GM18868 (cell line): ENCODE results near the gene BOD1L1.

Experiments used
- ATAC-seq: cut with Tn5 transposase; IDR thresholded peaks from one replicate; pipeline ENCODE4 v1.9.1; 2021; ENCODE audit warnings: mild to moderate bottlenecking, moderate library complexity; ENCODE audit not compliant: unreplicated experiment

Gene BOD1L1

DNA sequence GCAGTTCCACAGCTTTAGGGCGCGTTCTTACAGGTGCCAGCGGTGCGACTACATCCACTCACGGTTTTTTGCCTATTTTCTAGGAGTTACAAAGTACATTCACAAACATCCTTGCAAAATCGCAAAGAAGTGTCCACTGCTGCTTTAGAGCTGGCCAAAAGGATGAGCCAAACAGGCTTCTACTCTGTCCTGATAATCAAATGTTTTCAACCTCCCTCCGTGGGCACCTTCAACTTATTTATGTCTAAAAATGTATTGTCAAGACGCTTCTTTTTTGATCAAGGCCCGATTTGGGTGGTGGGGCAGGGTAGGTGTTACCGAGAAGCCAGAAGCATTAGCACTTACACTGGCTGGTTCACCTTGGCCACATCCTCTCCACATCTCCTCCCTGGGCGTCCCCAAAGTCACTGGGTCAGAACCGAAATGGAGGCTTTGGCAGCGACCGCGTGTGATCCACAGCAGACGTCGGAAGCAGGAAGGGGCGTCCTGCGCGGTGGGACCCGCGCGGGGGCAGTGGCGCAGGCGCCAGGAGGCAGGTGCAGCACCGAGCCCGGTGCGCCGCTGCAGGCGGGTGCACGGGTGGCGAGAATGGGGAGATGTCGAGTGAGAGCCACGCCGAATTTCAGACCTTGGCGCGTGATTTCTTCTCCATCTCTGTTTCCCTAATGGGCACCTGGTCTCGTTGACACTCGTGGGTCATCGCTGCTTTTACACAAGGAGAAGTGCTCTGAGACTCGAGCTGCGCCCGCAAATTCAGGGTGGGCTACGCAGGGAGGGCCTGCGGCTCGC is 100.1 kb downstream of the BOD1L1 start:
- peak; percentile 27 for ATAC-seq

DNA sequence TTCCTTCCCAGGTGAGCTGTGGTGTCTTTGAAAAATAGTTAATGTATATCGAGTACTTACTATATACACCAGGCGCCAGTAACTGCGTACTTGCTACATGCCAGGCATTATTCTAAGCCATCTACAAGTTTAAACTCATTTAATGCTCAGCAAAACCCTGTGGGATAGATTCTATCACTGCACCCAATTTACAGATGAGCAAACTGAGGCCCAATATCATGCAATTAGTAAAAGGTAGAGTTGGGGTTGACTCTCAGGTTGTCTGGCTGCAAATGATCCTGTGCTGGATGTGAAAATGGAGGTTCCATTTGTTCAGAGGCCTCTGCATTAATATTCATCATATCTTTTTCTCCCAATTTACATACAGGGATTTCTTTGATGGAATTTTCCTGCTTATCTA is 100.9 kb downstream of the BOD1L1 start:
- no peak for ATAC-seq

DNA sequence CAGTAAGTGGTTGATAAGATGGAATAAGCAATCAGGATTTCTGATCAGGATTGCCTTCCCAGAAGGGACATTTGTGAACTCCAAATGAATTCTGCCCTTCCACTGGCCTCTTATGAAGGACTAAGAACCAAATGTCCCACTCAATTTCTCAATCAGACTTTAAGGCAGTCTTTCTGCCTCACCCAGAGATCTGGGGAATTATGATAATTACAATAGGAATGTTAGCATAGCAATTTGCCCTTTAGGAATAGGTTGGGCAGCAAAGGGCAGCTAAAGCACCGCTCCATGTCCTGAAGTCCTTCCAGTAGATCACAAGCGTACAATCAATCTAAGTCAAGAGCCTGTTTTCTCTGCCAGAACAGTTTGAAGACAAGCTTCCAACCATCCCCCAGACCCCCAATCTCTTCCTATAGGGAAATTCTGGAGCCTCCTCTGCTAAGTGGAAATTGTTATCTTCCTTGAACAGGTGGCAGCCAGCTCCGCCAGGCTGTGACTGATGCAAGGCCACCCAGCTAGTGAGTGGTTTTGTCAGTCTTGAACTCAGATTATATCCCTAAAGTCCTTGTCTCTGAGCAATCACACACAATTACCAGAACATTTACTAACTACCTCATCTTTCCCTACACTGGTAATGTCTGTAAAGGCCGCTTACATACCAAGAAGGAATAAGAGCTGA is 101.8 kb downstream of the BOD1L1 start:
- ATAC-seq = no peak

DNA sequence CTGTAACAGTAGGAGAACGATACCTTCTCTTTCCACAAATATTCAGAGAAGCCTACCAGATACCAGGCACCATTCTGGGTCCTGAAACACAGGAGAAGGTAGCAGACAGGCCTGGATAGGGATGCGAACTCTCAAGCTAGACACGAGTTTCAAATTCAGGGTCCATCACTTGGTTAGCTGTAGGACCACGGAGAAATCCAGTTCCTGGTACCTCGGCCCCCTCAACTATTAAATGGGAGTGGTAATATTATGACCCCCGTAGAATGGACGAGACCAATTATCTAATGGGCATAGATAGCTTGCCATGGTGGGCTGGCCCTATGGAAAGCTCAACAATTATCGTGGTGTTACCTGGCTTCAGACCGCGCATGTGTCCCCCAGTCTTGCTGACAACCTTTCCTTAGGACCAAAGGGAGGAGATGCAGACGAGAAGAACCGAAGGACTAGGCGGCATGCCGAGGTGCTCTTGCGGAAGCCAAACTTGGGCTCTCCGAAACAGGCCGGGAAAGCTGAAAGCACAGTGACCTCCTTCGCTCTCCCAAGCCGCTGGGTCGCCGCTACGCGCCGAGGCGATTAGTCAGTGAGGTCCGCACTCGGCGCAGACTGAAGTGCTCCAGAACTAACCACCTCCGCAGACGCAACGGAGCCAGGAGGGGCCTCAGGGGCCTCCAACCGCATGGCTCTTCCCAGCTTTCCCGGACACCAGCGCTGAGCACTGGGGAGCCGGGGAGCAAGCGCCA is 102.9 kb downstream of the BOD1L1 start:
- no peak for ATAC-seq

DNA sequence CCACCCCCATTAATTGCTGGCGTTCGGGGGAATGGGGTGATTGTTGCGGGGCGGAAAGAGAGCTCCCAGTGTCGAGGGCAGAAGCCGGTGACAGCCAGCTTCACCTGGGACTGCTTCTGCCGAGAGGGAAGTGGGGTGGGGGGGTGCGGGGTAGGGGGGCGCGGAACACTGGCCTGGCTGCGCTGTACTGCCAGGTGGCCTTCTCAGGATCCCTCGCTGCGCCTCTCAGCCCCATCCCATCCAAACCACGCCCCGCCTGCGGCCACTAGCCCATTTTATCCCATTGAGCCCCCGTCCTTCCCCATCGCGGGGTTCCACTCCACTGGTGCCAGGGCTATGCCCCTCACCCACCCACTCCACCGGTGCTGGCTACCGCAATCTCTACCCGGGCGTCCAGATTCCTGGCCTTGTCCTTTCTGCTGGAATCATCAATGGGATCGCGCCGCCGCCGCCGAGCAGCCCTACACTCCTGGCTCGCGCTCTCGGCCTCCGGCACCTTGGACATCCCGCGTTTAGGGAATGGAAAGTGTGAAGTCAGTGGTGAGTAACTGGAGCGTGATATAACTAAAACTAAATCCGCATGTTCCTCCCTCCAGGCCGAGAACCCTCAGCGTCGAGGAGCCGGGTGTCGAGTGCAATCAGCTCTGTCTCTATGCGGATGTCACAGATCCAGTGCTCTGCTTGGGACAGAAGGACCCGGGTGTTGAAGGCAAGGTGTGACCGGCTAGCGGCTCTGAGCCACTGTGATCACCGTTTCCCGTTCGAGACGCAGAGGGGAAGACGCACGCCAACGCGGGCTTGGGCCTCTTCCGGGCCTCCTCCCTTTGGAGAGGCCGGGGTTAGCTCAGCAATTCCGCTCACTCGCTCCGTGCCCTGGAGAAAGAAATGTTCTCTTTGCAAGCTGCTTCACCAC is 103.7 kb downstream of the BOD1L1 start:
- no peak for ATAC-seq

DNA sequence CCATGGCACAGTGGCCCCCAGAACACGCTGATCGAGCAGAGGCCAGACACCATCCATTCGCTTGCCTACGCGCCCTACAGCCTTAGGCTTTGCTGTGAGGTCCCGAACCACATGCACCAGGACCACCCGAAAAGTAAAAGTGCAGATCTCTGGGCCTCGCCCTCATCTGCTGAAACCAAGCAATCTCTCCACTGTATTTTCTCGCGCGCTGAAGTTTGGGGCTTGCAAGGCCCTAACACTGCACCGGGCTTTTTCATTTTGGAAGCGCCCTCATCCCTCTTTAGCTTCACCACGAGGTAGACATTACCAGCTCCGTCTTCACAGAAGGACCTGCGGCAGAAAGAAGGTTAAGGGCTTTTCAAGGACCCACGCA is 104.4 kb downstream of the BOD1L1 start:
- no peak for ATAC-seq

DNA sequence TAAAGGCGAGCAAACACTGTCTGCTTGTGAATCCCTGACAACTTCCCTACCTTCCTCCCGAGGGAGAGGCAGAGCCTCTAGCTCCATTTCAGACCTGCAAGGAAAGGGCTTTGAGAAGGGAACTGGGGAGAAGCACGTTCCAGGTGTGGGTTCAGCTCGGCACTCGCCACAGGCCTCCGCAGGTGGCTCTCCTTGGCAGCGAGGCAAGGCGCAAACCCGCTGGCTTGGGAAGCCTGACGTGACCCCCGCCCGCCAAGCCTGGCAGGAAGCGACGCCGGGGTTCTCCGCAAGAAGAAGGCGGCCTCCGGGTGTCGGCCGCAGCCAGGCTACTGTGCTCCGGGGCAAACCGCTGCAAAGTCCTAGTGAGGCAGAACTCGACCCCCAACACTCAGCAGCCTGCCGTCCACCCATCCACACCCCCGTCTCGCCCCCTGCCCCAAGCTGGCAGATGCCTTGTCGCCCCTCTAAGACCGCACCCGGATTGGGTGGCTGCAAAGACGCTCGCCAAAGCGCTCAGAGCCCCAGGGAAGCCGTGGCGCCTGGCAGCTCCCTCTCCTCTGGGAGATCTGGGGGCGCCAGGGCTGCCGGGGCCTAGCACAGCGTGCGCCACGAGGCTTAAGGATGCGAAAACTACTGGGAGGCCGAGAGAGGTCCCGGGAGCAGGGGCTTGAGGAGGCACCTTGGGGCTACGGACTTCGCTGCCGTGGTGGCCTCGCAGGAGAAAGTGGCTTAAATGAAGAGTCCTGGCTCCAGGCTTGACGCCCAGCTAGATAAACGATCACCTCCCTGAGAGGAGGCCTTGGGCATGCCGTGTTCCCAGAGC is 105.0 kb downstream of the BOD1L1 start:
- ATAC-seq = no peak

DNA sequence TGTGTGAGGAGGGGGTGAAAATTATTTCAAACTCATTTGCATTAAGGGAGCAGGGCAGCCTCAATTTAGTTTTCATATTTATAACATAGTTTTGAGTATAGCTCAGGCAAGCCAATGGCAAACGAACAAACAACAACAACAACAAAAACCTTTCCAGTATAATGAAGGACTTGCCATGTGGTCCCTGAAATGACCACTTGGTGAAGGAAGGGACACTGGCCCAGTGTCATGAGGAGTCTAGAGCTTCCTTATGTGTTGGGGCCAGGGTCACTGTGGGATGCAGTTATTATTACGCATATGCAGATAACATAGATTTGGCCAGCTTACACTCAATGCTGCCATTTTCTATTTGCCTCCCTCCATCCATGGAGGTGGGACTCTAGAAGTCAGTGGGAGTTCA is 106.5 kb downstream of the BOD1L1 start:
- no peak for ATAC-seq
